Common myeloid progenitor, CD34-positive (primary cell): ENCODE results near the gene SCUBE3.

Source experiments
- CTCF ChIA-PET: fragments of 350-600 bp; sonication (Branson Sonifier 250); formaldehyde crosslinking; loops from one replicate; lab custom pipeline; 2021; ENCODE audit warnings: antibody characterized with exemption; lab: Charles Lee
- POLR2A ChIA-PET: fragments of 350-600 bp; sonication (Branson Sonifier 250); formaldehyde crosslinking; loops from one replicate; lab custom pipeline; 2021; ENCODE audit warnings: antibody characterized with exemption; lab: Charles Lee
- DNase-seq, 3 donors: peaks; one replicate each; pipeline versions ENCODE4 v3.0.0 to v3.0.0-alpha.2; 2013
- H3K27ac ChIP-seq, 2 experiments: 1 replicate in 1 of 2; 2 replicates in 1 of 2; pipeline ENCODE4 v1.7.0; 2013; ENCODE audit warnings: inconsistent platforms in 2 of 2, low read length in 2 of 2, mild to moderate bottlenecking in 2 of 2, low read depth in 1 of 2, moderate library complexity in 1 of 2; ENCODE audit not compliant: severe bottlenecking in 2 of 2, insufficient read depth in 1 of 2, poor library complexity in 1 of 2
- H3K27me3 ChIP-seq, 5 experiments: replicated peaks in 2 of 5; 1 replicate in 3 of 5; 2 replicates in 2 of 5; pipeline versions ENCODE4 v1.6.1 to v1.7.0; 2013; ENCODE audit warnings: low read length in 4 of 5, mild to moderate bottlenecking in 2 of 5, moderate library complexity in 2 of 5, inconsistent platforms in 1 of 5; ENCODE audit not compliant: insufficient read depth in 5 of 5, control insufficient read depth in 4 of 5
- H3K36me3 ChIP-seq, 4 experiments: 1 replicate in 2 of 4; 2 replicates in 2 of 4; pipeline versions ENCODE4 v1.6.1 to v1.7.0; 2013; ENCODE audit warnings: low read length in 3 of 4, control low read depth in 1 of 4, mild to moderate bottlenecking in 1 of 4; ENCODE audit not compliant: control insufficient read depth in 4 of 4, insufficient read depth in 4 of 4
- H3K4me1 ChIP-seq, 4 experiments: 1 replicate in 3 of 4; 2 replicates in 1 of 4; pipeline versions ENCODE4 v1.6.1 to v1.7.1; 2013; ENCODE audit warnings: low read length in 3 of 4, mild to moderate bottlenecking in 3 of 4, control low read depth in 1 of 4, inconsistent platforms in 1 of 4, moderate library complexity in 1 of 4; ENCODE audit not compliant: control insufficient read depth in 4 of 4, insufficient read depth in 4 of 4; ENCODE audit errors: control extremely low read depth in 1 of 4
- H3K4me3 ChIP-seq, 7 experiments: 1 replicate in 4 of 7; 2 replicates in 3 of 7; pipeline versions ENCODE4 v1.5.1 to v1.7.0; 2013; ENCODE audit warnings: mild to moderate bottlenecking in 7 of 7, low read length in 6 of 7, moderate library complexity in 6 of 7, inconsistent platforms in 2 of 7, low read depth in 2 of 7, control low read depth in 1 of 7; ENCODE audit not compliant: insufficient read depth in 4 of 7, control insufficient read depth in 1 of 7; ENCODE audit errors: extremely low read depth in 1 of 7
- H3K9me3 ChIP-seq, 5 experiments: 1 replicate in 4 of 5; 2 replicates in 1 of 5; pipeline versions ENCODE4 v1.6.1 to v1.7.1; 2013; ENCODE audit warnings: low read length in 4 of 5, mild to moderate bottlenecking in 2 of 5, inconsistent platforms in 1 of 5, low read depth in 1 of 5, moderate library complexity in 1 of 5; ENCODE audit not compliant: control insufficient read depth in 4 of 5, insufficient read depth in 2 of 5; ENCODE audit errors: control extremely low read depth in 1 of 5
- WGBS: methylation state at CpG from one replicate; pipeline ENCODE4 v1.1.5; 2013; ENCODE audit not compliant: insufficient coverage; 5-methylcytosine and 5-hydroxymethylcytosine counted together

SCUBE3 gene

GRCh38 chr6:35240838-35241801, 27.4 kb downstream of the SCUBE3 start:
- H3K9me3 ChIP-seq, result no peaks in the 10 kb centered on the region
- ChIA-PET POLR2A (no interaction called here), CTCF (interaction anchor here (0.7 to 7.9 kb wide), 37 partner anchors 9 to 781 kb away, joined by 3 to 90 read pairs (median 5); partner anchors contain the start of genes SCUBE3 and ZNF76)
- H3K27me3 ChIP-seq, result no peaks in the 10 kb centered on the region
- peaks cover 4 to 28% (median 25%) of the 10 kb centered on the region in 4 experiments for H3K4me1 ChIP-seq
- no peak overlapping the region for H3K27ac ChIP-seq
- peak; percentile 61 to 73 (median 65) for DNase-seq
- no peak overlapping the region for H3K4me3 ChIP-seq
- 41% methylated on average over 8 of the region's 12 CpGs for WGBS
- H3K36me3 ChIP-seq, result peaks cover 0 to 22% (median 4%) of the 10 kb centered on the region in 4 experiments

GRCh38 chr6:35242486-35242885, 28.7 kb downstream of the SCUBE3 start:
- peaks cover 0 to 22% (median 5%) of the 10 kb centered on the region in 4 experiments for H3K36me3 ChIP-seq
- no peaks in the 10 kb centered on the region for H3K9me3 ChIP-seq
- no peak overlapping the region for H3K27ac ChIP-seq
- POLR2A ChIA-PET, result no interaction called here
- no peaks in the 10 kb centered on the region for H3K27me3 ChIP-seq
- CTCF ChIA-PET, result interaction anchor here (0.9 to 7.9 kb wide), 12 partner anchors 15 to 269 kb away, joined by 3 to 90 read pairs (median 16); partner anchors contain the start of gene ZNF76
- no peak for DNase-seq
- 95% methylated on average over 4 of the region's 5 CpGs for WGBS
- peaks cover 4 to 27% (median 25%) of the 10 kb centered on the region in 4 experiments for H3K4me1 ChIP-seq
- no peak overlapping the region for H3K4me3 ChIP-seq

GRCh38 chr6:35242906-35243305, 29.1 kb downstream of the SCUBE3 start:
- DNase-seq, result no peak
- no peak overlapping the region for H3K4me3 ChIP-seq
- no peak overlapping the region for H3K27ac ChIP-seq
- peaks cover 0 to 22% (median 5%) of the 10 kb centered on the region in 4 experiments for H3K36me3 ChIP-seq
- 98% methylated on average over 13 of the region's 13 CpGs for WGBS
- ChIA-PET POLR2A (no interaction called here), CTCF (interaction anchor here (0.9 to 7.9 kb wide), 6 partner anchors 14 to 257 kb away, joined by 3 to 90 read pairs (median 62); partner anchors contain the start of gene ZNF76)
- no peaks in the 10 kb centered on the region for H3K9me3 ChIP-seq
- peaks cover 4 to 25% (median 20%) of the 10 kb centered on the region in 4 experiments for H3K4me1 ChIP-seq
- no peaks in the 10 kb centered on the region for H3K27me3 ChIP-seq

GRCh38 chr6:35243386-35243958, 29.7 kb downstream of the SCUBE3 start:
- Histone ChIP-seq H3K27me3 (no peaks in the 10 kb centered on the region), H3K27ac (no peak overlapping the region), H3K4me1 (peaks cover 4 to 25% (median 15%) of the 10 kb centered on the region in 4 experiments), H3K9me3 (no peaks in the 10 kb centered on the region), H3K4me3 (no peak overlapping the region), H3K36me3 (peaks cover 0 to 22% (median 5%) of the 10 kb centered on the region in 4 experiments)
- WGBS, result 93% methylated on average over 8 of the region's 17 CpGs
- POLR2A ChIA-PET, result no interaction called here
- no peak for DNase-seq
- CTCF ChIA-PET, result interaction anchor here (0.9 to 7.9 kb wide), 7 partner anchors 14 to 258 kb away, joined by 3 to 90 read pairs (median 56); partner anchors contain the start of gene ZNF76

- Histone ChIP-seq H3K4me3 (no peak overlapping the region), H3K9me3 (no peaks in the 10 kb centered on the region), H3K27ac (no peak overlapping the region), H3K27me3 (no peaks in the 10 kb centered on the region), H3K4me1 (peaks cover 2 to 19% (median 5%) of the 10 kb centered on the region in 4 experiments), H3K36me3 (peaks cover 0 to 22% (median 5%) of the 10 kb centered on the region in 4 experiments)
- POLR2A ChIA-PET, result no interaction called here
- CTCF ChIA-PET, result interaction anchor here (1.2 to 7.9 kb wide), 6 partner anchors 10 to 259 kb away, joined by 3 to 68 read pairs (median 11); partner anchors contain the start of gene ZNF76
- 100% methylated on average over 1 of the region's 7 CpGs for WGBS
- no peak for DNase-seq
These were observed 30.8 kb downstream of the SCUBE3 start for GRCh38 chr6:35244551-35244950.

GRCh38 chr6:35247642-35248231, 34.0 kb downstream of the SCUBE3 start:
- WGBS, result 92% methylated on average over 2 of the region's 2 CpGs
- Histone ChIP-seq H3K27ac (no peak overlapping the region), H3K36me3 (peaks cover 0 to 17% (median 6%) of the 10 kb centered on the region in 4 experiments), H3K4me1 (peaks cover 0 to 13% (median 1%) of the 10 kb centered on the region in 4 experiments), H3K27me3 (no peaks in the 10 kb centered on the region), H3K9me3 (no peaks in the 10 kb centered on the region), H3K4me3 (no peak overlapping the region)
- POLR2A ChIA-PET, result no interaction called here
- DNase-seq, result no peak
- CTCF ChIA-PET, result interaction anchor here (1.0 kb wide), 1 partner anchor 290 kb away, joined by 3 read pairs; no protein-coding TSS in a partner anchor
